Kasumi-1 (cell line): ENCODE data around the gene TMEM81.
A peak's percentile ranks its signal among the peaks of the same experiment; 100 is the strongest.

Experiments used
- DNase-seq, 2 experiments: peaks; one replicate each; lab custom pipeline; 2025; lab: John Stamatoyannopoulos, UW

TMEM81 gene, protein sequence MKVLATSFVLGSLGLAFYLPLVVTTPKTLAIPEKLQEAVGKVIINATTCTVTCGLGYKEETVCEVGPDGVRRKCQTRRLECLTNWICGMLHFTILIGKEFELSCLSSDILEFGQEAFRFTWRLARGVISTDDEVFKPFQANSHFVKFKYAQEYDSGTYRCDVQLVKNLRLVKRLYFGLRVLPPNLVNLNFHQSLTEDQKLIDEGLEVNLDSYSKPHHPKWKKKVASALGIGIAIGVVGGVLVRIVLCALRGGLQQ

DNA sequence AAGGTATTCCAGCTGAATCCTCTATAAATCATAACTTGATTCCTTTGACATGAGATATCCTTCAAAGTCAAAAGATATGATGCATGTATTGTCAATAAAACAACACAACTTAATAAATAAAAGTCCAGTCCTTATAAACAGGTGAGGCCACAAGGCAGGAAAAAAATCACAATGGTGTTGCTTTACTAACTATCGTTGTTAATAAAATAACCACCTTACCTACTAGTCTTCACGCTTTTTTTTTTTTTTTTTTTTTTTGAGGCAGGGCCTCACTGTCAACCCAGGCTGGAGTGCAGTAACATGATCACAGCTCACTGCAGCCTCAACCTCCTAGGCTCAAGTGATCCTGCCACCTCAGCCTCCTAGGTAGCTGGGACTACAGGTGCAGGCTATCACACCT is at the start of gene TMEM81:
Gene TMEM81 (minus strand): TSS at position 101 of the 400 bp plus-strand sequence. CDS start 140 bp downstream, outside the sequence.
- DNase-seq: no peak

DNA sequence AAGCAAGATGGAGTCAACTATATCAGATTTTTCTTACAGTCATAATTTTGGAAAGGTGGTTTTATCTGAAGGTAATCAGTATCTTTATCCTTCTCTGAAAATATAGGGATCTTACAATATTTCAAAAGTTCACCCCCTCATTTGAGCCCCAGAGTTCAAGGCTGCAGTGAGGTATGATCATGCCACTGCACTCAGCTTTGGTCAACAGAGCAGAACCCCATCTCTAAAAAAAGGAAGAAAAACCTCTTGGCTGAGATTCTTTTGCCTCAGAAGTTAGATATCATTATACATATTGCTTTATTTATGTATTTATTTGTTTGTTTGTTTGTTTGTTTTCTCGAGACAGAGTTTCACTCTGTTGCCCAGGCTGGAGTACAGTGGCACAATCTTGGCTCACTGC is 49.0 kb upstream of the TMEM81 start:
- no peak for DNase-seq

DNA sequence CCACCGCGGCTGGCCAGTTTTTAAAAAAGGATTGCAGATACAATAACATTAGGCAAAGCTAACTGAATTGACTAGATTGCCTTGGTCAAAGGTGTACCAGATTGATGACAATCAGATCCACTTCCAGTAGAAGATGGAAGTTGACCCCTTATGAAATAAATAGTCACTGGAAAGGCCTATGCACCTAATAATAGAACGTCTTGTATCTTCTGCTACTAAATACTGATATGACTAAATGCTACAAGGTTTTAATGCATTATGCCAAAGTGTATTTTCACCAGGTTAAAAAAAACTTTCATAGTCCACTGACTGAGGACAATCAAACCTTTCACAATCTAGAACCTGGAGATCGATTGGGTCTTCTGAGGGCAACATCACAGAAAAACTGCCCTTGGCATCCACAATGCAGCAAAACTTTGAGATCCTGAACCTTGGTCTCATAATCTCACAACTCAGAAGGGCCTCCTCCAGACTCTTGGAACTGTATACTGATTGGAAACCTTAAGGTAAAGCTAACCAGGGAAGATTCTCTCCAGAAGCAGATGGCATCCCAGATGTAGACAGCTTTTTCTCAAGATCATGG is 45.3 kb upstream of the TMEM81 start:
- no peak for DNase-seq

DNA sequence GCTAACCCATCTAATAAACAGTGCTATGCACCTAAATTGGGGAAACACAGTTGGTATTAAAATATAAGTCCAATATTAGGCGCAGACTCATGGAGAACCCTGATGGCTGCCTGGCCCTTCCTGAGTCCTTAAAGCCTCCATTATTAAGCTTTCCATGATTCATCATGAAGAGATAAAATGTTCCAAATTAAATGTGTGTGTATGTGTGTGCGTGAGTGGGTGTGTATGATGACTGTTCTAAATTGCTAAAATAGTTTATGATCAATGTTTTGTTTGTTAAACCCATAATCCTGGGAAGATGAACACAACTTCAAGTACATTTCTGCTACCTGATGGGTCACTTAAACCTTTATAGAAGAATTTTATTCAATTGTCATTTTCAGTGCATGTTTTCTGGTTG is 43.8 kb upstream of the TMEM81 start:
- no peak for DNase-seq

DNA sequence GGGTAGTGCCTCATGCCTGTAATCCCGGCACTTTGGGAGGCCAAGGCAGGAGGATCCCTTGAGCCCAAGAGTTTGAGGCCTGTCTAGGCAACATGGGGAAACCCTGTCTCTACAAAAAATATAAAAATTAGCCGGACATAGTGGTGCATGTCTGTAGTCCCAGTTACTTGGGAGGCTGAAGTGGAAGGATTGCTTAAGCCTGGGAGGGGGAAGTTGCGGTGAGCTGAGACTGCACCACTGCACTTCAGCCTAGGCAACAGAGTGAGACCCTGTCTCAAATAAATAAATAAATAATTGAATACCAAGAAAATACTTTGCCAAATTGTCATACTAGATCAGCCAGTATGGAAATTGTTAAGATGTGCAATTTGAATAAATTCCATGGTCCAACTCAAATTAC is 43.4 kb upstream of the TMEM81 start:
- no peak for DNase-seq

DNA sequence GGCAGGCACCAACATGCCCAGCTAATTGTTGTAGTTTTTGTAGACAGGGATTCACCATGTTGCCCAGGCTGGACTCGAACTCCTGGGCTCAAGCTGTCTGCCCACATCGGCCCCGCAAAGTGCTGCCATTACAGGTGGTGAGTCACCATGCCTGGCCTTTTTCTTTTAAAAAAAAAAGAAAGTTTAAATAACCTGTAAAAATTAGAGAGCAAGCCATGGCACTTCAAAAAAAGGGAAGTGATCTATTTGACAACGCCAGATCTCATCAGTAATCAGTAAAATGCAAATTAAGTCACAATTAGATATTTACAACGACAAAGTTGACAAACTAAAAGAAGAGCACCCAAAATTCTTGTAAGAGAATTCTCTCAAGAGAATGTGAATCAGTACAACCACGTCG is 40.5 kb upstream of the TMEM81 start:
- DNase-seq: no peak

DNA sequence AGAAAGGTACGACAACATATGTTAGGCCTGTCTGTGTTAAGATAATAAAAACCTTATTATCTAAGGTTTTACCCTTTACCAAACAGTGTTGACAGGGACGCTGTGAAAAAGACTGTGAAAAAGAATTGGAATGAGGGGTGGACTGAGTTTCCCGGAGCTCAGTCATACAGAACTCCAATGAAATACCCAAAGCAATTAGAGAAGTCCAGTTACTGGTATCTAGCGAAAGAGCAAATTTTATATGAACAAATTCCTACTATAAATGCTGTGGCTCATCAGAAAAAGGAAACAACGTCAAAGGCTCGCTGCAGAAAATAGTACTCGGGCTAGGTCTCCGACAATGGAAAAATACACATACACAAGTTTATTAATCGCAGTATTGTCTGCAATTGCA is 38.2 kb upstream of the TMEM81 start:
- DNase-seq: peak in 1 of 2 experiments; percentile 62

DNA sequence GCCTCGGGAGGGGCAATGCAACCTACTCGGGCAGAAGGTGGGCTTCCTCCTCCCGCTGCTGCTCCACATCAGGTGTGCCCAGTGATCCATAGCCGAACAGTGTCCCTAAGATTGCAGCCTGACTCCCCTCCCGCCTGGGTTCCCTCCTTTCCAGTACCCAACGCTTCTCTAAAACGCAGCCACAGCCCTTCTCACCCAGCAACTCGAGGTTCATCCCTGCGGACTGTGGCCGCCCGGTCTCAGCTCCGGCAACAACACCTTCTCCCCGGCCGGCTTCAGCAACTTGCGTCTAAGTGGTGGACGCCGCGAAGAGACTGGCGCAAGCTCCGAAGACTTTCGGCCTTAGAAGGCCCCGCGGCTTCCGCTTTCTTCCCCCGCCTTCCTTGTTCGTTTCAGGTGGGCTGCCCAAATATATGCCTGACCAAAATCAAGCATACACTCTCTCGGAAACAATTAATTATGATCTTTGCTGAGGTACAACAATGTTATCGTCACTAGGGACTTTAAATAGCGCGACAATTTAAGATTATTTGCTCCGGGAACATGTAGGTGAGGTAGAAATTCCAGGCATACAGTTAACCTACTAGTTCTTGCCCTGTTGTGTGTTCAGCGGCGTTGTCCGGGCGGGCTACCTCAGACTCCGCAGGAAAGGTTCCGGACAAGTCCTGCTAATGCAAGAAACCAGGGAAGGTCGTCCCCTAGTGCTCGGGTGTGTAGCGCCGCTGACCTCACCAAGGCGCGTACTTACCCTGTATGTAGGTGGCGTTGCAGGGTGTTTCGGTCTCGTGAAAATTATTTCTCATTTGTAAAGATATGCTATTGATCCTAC is 37.6 kb upstream of the TMEM81 start, which contains the start of gene RBBP5:
Gene RBBP5 (minus strand): TSS at position 319 of the 829 bp plus-strand sequence. CDS start 105 bp downstream, at position 214.
- peak; percentile 96 for DNase-seq

DNA sequence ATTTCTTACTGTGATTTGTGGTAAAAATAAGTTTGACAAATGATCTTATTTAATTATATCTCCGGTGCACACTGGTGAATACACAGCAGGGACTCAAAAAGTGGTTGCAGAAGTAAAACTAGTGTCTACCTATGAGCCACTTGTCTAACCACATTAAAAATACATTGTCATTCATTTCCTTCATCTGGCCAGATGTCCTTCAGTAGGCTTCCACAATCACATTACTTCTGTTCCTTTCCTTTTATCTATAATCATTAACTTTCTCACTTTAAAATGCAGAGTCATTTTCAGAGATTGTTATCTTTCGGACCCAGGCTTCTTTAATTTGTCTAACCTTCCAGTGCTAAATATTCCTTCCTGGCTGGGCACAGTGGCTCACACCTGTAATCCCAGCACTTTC is 34.5 kb upstream of the TMEM81 start:
- DNase-seq: no peak

DNA sequence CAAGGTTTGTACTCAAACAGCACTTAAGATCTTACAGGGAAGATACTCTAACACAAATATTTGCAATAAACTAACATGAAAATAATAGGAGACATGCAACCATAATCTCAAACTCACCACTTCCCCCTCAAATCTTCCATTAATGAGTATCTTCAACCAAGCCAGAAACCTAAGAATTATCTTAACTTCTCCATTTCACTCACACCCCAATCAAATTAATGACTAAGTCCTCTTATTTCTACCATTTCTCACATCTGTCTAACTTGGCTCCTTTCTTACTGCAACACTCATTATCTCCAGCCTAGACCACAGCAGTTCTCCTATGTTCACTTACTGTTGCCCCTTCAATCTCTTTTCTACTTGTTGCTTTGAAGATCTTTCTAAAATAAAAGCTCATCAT is 27.1 kb upstream of the TMEM81 start:
- DNase-seq: no peak

DNA sequence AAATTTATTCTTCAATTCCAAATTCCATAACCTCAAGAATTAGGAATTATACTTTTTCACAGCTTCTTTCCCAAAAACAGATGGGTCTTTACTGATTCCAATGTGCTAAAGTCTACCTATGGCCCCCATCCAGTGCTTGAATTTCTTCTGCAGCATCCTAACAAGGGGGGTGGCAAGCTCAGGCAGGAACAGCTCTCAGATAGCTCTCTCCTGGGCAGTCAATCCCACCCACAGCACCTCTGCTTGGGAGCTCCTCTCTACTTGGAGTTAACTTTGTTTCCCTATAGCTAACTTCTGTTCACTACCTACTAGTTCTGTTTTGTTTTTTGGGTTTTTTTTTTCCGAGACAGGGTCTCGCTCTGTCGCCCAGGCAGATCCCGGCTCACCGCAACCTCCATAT is 25.5 kb upstream of the TMEM81 start:
- DNase-seq: no peak

DNA sequence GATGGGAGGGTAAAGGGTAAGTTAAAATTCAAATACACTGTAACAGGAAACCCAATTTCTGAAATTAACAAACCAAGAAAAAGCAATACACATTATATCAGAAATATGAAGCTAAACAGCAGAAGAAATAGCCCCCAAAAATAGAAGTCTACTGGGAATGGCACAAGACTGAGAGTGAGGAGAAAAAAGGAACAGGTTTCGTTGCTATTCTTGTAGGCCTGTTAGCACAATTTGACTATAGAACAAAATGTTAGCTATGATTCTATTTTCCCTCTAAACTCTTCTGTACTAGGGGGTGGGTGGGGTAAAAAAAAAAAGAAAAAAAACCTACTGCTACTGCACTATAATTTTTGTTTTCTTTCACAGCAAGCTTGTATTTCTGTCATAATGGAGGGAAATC is 25.0 kb upstream of the TMEM81 start:
- DNase-seq: no peak

DNA sequence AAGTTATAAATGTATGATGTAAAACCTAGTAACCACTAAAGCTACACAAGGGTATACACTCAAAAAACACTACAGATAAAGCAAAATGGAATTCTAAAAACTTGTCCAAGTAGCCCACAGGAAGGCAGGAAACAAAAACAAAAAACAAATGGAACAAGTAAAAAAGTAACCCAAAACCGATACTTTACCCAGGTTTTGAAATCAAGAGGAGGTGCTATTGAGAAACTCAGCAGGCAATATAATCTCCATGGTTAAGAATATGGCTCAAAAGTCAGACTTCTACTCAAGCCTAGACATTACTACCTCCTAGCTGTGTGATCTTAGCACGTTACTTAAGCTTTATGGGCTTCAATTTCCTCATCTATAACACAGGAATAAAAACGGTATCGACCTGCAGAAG is 24.2 kb upstream of the TMEM81 start:
- DNase-seq: no peak

DNA sequence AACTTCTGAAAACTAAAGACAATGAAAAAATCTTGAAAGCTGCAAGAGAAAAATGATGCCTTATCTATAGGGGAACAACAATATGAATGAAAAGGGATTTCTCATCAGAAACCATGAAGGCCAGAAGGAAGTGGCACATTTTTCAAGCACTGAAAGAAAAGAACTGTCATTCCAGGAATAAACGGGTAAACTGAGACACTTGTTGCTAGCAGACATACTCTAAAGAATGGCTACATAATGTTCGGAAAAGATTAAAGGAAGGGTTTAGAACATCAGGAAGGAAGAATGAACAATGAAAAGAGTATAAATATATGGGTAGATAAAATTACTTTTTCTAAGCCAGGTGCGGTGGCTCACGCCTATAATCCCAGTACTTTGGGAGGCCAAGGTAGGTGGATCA is 23.1 kb upstream of the TMEM81 start:
- no peak for DNase-seq

DNA sequence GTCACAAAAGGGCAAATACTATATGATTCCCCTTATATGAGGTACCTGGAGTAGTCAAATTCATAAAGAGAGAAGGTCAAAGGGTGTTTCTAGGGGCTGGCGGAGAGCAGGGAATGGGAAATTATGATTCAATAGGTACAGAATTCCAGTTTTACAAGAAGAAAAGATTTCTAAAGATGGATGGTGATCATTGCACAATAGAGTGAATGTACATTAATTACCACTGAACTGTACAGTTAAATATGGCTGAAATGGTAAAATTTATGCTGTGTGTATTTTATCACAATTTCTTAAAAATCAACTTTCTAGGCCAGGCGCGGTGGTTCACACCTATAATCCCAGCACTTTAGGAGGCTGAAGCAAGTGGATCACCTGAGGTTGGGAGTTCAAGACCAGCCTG is 18.1 kb upstream of the TMEM81 start:
- DNase-seq: no peak

DNA sequence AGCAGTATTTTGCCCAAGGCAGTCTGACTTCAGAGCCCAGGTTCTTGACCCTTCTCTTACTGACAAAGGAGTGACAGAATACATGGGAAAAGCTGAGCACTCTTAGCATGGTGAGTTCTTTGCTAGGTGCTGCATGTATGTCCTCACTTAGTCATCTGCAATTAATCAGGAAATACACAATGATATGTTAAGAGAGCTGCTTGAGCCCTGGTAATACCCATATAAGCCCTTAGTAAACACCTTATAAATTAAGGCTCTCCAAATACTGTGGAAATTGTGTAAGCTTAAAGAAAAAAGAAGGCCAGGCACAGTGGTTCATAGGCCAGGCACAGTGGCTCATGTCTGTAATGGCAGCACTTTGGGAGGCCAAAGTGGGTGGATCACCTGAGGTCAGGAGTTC is 14.0 kb upstream of the TMEM81 start:
- no peak for DNase-seq

DNA sequence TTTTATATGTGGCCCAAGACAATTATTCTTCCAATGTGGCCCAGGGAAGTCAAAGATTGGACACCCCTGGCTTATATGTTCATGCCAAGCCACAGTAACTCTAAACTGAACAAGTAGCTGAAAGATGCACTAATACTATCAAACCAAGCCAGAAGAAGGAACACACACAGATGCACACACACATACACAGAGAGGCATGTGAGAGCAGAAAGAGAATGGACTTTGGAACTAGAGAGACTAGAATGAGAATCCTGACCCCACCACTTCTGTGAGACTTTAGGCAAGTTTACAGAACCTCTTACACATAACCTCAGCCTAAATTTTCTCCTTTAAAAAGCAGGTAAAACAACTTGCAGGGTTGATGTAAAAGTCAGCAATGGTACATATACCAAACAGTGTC is 11.2 kb upstream of the TMEM81 start:
- no peak for DNase-seq

DNA sequence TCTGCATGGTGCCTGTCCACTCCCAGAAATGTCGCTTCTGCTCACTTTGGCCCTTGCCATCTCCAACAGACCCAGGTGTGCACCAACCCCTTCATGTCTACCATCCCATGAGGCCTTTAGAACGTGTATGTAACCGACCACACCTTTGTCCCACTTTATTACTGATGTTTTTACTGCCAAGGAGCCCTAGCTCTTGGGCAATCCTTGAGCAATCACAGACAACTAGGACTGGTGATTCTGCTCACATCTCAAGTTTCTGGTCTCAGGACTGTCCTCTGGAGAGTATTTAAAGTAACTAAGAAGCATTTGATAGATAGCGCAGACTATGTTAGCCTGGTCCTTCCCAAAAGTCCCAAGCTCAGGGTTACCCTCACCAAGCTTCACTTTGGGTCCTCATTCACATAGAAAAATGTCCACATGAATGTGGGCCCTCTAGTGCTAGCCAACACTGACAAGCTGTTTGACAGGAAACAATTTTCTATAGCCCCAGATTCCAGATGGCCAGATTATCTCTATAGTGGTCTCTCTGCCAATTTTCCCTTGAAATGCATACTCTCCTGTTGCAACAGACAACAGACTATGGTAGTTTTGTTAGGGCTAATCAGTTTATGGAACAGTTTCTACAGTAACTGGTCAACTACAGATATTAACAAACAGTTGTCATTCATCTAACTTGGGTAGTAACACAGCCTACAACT is 6.9 kb upstream of the TMEM81 start:
- no peak for DNase-seq

DNA sequence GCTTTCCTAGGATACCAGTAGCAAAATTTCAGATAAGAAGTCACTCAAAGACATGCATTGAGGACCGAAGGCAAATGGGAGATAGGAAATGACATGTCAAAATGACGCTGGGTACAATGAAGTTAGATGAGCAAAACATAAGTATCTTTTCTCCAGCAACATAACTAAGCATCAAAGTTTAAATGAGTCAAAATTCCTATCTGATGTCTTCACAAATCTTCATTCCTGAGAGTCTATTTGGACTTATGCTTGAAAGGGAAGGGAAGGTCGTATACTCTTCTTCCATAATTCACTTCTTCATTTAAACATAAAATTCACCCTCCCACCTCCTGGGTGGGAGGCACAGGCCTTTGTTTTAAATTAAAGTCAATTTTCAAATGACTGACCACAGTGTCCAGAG is 4.1 kb upstream of the TMEM81 start:
- no peak for DNase-seq

DNA sequence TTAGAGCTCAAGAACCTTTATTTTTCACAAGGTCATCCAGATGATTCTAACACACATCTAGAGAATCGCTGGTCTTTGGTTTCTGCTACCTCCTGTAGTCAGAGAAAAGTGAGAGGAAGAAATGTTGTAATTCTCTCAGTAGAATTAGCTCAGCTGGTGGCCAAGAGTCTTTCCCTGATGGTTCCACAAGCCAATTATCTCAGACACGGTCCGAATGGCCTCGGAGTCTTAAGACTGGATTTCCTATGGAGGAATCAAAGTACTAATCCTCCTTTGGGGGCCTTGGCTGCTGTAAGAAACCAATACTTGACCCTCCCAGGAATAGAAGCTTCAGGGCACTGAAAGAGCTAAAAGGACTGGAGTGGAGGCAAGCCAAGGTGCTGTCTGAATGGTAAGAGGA is 1.8 kb downstream of the TMEM81 start:
- no peak for DNase-seq

DNA sequence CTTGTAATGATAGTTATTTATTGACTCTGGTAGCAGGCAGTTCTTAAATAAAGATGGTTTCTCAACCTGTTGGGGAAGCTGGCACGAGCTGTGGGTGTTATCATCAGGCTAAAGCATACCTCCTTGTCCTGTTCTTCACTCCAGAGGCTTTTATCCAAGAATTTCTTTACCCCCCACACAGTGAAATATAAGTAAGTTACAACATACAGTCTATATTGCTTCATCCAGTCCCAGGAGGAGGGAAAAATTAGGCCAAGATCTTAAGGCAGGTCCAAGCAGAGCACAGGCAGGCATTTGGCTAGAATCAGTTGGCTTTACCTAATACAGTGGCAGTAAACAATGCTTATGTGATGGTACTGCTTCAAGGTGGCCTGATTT is 6.3 kb downstream of the TMEM81 start:
- no peak for DNase-seq

DNA sequence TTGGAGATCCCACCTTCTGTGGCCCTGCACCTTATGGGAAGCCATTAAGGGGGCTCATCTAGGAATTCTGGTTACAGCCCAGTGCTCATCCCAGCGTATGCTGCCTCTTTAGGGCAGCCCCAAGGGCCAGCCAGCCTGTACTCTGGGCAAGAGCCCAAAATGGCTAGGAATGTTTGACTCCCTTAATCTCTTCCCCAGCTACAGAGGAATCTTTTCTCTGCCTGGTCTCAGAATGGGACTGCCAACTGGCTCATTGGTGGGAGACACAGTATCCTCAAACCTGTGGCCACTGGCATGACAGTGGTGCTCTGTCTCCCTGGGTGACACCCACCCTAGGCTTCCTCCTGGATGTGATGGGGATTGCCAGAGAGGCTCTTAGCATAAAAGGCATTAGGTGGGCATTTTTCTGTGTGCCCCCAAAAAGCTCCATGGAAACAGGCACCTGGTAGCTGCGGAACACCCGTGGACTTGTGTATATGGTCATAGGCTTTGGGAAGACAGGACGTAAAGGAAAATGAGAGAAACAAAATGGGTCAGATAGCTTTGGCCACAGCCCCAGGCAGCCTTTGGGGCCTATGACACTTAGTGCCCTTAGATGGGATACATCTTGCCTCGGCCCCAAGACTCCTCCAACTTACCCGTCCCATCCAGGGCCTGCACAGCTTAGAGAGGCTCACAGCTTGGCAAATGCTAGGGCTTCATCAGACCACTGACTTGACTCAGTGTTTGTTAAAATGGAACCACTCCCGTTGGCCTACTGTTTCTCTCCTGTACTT is 6.9 kb downstream of the TMEM81 start:
- DNase-seq: no peak
